C4-2B (cell line): Measurements from ENCODE around the gene SNX24.

Experiments
- CTCF ChIP-seq: fragments of 450-650 bp; conservative IDR thresholded peaks from 2 replicates; pipeline ENCODE4 v1.5.1; 2017; ENCODE audit warnings: mild to moderate bottlenecking
- ZFX ChIP-seq: fragments of 450-650 bp; IDR thresholded peaks from 2 replicates; pipeline ENCODE4 v1.6.1; 2017

- TF ChIP-seq CTCF = no peak
- TF ChIP-seq ZFX = no peak
Observed at GRCh38 chr5:123047706-123048105, 202.3 kb downstream of the SNX24 start.
